ENCODE results near the gene GNMT. TPM values are rescaled to one million over a fixed set of nuclear protein-coding genes. Genes with fewer than 3 reads are reported as not detected.

GNMT gene
- total and polyA plus RNA-seq, 2 experiments from 2014 or later = 4.4 to 16.2 TPM

DNA sequence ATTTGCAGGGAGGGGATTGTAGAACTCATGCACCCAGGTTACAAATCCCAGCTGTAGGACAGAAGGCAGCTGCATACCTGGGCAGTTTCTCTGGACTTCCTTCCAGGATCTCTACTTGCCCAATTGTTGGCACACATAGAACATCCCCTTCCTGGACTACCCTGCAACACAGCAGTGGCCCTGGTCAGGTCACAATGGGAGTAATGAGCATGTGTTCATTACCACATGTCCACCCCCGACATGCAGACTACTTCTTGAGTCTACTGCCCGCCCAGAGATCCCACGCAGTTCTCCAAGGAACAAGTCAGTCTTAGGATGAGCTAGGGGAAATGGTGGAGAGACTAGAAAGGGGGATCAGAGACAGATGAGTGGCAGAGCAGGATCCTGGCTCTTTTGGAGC lies 13.4 kb downstream of the GNMT start:
- DNase-seq (ENCODE audit: low spot score) = no peak
- Histone ChIP-seq H2AFZ (no peak overlapping the region), H3K79me2 (peaks cover 33% of the 10 kb centered on the region), H3K4me1 (ENCODE audit: insufficient read depth) (peaks cover 11% of the 10 kb centered on the region), H3K27ac (no peak overlapping the region), H3K36me3 (replicated peaks; ENCODE audit: insufficient read depth, low read depth) (no peaks in the 10 kb centered on the region), H4K20me1 (ENCODE audit: insufficient read depth, poor library complexity, severe bottlenecking) (no peaks in the 10 kb centered on the region), H3K27me3 (no peaks in the 10 kb centered on the region), H3K9me3 (ENCODE audit: low read depth) (no peaks in the 10 kb centered on the region), H3K4me3 (no peak overlapping the region), H3K4me2 (no peak overlapping the region), H3K9me2 (replicated peaks; ENCODE audit: insufficient read depth) (no peaks in the 10 kb centered on the region)
- WGBS (ENCODE audit: low lambda C conversion rate, missing lambda C conversion rate) = 89% methylated on average over 3 of the region's 3 CpGs
- TF ChIP-seq, protein P1, sequence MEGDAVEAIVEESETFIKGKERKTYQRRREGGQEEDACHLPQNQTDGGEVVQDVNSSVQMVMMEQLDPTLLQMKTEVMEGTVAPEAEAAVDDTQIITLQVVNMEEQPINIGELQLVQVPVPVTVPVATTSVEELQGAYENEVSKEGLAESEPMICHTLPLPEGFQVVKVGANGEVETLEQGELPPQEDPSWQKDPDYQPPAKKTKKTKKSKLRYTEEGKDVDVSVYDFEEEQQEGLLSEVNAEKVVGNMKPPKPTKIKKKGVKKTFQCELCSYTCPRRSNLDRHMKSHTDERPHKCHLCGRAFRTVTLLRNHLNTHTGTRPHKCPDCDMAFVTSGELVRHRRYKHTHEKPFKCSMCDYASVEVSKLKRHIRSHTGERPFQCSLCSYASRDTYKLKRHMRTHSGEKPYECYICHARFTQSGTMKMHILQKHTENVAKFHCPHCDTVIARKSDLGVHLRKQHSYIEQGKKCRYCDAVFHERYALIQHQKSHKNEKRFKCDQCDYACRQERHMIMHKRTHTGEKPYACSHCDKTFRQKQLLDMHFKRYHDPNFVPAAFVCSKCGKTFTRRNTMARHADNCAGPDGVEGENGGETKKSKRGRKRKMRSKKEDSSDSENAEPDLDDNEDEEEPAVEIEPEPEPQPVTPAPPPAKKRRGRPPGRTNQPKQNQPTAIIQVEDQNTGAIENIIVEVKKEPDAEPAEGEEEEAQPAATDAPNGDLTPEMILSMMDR (IDR thresholded peaks at IDR 0.05; ENCODE audit: poor library complexity) = no peak
- no peak for TF ChIP-seq EZH2phosphoT487 (IDR thresholded peaks at IDR 0.05; ENCODE audit: low read depth, severe bottlenecking, unreplicated experiment)
- no peak for TF ChIP-seq EZH2 (IDR thresholded peaks at IDR 0.05; ENCODE audit: borderline replicate concordance)

DNA sequence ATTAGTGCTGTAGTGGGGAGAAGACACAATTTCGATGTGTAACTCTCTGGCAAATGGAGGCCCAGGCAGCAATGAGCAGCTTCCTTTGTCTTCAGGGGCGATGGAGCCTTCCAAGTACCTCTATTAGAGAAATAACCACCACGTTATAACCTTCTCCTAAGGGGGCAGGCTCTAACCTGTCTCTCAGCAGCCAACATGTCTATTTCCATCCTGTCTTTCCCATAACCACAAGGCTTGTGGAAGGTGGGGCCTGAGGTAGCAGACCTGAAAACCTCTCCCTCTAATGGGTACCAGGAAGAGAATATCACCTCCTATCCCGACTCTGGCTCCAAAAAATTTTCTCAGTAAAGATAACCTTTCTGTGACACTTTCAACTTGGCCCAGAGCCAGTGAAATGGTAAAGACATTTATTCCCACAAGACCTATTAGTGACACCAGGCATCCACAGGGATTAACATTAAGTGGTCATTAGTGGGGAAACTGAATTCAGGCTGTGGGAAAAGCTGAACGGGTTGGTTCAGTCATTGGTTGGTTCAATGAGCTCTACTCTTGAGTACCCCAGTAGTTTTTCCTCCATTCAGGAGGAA lies 14.5 kb downstream of the GNMT start:
- no peaks in the 10 kb centered on the region for H4K20me1 ChIP-seq (ENCODE audit: insufficient read depth, poor library complexity, severe bottlenecking)

DNA sequence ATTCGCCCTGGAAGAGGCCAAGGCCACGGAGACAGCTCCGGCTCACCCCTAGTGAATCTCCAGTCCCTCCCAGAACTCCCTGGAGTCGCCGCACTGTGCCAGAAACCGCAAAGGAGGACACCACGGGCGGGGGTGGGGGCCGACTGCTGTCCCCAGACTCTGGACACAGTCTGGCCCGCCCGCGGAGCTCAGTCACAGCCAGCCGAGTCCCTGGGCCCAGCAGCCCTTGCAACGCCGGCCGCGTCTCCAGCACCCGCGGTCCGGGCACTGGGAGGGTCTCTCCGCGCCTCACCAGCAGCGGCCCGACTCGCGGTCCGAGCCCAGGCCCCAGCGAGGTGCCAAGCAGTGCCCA lies 17.9 kb downstream of the GNMT start:
- 1% methylated on average over 24 of the region's 28 CpGs for WGBS (ENCODE audit: low lambda C conversion rate, missing lambda C conversion rate)
- peak; percentile 62 for DNase-seq (ENCODE audit: low spot score)

More for the DNA sequence above, 14.5 kb downstream of the GNMT start:
- H3K4me1 ChIP-seq (ENCODE audit: insufficient read depth) = peaks cover 11% of the 10 kb centered on the region
- no peak overlapping the region for H3K27ac ChIP-seq
- no peak overlapping the region for H3K4me3 ChIP-seq
- H3K4me2 ChIP-seq = no peak overlapping the region
- peaks cover 33% of the 10 kb centered on the region for H3K79me2 ChIP-seq
- no peak for DNase-seq (ENCODE audit: low spot score)
- WGBS (ENCODE audit: low lambda C conversion rate, missing lambda C conversion rate) = 91% methylated on average over 5 of the region's 5 CpGs
- TF ChIP-seq, protein P1 (IDR thresholded peaks at IDR 0.05; ENCODE audit: poor library complexity) = no peak
- TF ChIP-seq EZH2phosphoT487 (IDR thresholded peaks at IDR 0.05; ENCODE audit: low read depth, severe bottlenecking, unreplicated experiment) = no peak
- TF ChIP-seq EZH2 (IDR thresholded peaks at IDR 0.05; ENCODE audit: borderline replicate concordance) = no peak
- no peaks in the 10 kb centered on the region for H3K27me3 ChIP-seq
- no peaks in the 10 kb centered on the region for H3K36me3 ChIP-seq (replicated peaks; ENCODE audit: insufficient read depth, low read depth)
- H3K9me2 ChIP-seq (replicated peaks; ENCODE audit: insufficient read depth) = no peaks in the 10 kb centered on the region
- no peak overlapping the region for H2AFZ ChIP-seq
- no peaks in the 10 kb centered on the region for H3K9me3 ChIP-seq (ENCODE audit: low read depth)

More for the DNA sequence above, 17.9 kb downstream of the GNMT start:
- H3K27ac ChIP-seq = peak overlapping the region; percentile 97
- H3K36me3 ChIP-seq (replicated peaks; ENCODE audit: insufficient read depth, low read depth) = no peaks in the 10 kb centered on the region
- no peaks in the 10 kb centered on the region for H4K20me1 ChIP-seq (ENCODE audit: insufficient read depth, poor library complexity, severe bottlenecking)
- H2AFZ ChIP-seq = peak overlapping the region; percentile 91
- H3K4me3 ChIP-seq = peak overlapping the region; percentile 95
- no peaks in the 10 kb centered on the region for H3K27me3 ChIP-seq
- H3K4me1 ChIP-seq (ENCODE audit: insufficient read depth) = peaks cover 12% of the 10 kb centered on the region
- no peaks in the 10 kb centered on the region for H3K9me2 ChIP-seq (replicated peaks; ENCODE audit: insufficient read depth)
- no peaks in the 10 kb centered on the region for H3K9me3 ChIP-seq (ENCODE audit: low read depth)
- TF ChIP-seq, protein P1 (IDR thresholded peaks at IDR 0.05; ENCODE audit: poor library complexity) = no peak
- TF ChIP-seq EZH2 (IDR thresholded peaks at IDR 0.05; ENCODE audit: borderline replicate concordance) (no peak), EZH2phosphoT487 (IDR thresholded peaks at IDR 0.05; ENCODE audit: low read depth, severe bottlenecking, unreplicated experiment) (no peak)
- H3K4me2 ChIP-seq = peak overlapping the region; percentile 85
- H3K79me2 ChIP-seq = peaks cover 33% of the 10 kb centered on the region
